ENCODE measurements around the gene ATL1. TPM values are rescaled to one million over a fixed set of nuclear protein-coding genes. Genes with fewer than 3 reads are reported as not detected.

The ATL1 gene
- total and polyA plus RNA-seq, 2 of the 13 experiments (the other 11 are each of a cell fraction or from before 2014, with no cell fraction given): 0.60 to 0.65 TPM

DNA sequence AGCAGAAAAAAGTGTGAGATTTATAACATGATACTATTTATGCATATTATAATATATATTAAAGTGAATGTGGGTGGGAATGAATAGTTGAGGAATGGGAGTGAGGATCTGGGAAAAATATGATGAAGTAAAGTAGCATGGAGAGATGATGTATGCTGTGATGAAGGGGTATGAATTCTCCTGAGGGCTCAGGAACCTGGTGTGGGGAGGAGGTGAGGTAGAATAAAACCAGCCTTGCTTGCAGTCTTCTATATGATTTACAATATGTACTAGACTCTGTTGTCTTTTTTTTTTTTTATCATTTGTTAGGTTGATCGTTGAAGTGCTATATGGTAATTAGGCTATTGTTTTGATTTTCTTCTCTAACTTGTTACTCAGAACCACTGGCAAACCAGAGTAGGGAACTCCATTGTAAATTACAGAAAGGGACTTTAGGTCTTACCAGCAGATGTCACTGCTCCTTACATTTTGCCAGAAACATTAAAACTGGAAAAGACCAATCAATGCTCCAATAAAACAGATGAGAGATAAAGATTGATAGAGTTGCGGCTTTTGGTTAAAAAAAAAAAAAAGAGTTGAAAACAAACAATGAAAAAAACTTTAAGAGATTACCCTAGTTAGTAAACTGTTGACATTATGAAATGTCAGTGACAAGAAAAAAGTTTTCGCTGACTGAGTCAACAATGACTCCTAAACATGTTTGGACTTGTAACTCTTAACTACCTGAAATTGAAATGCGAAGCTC, 39.9 kb downstream of the ATL1 start (continued):
- TF ChIP-seq, protein P1, sequence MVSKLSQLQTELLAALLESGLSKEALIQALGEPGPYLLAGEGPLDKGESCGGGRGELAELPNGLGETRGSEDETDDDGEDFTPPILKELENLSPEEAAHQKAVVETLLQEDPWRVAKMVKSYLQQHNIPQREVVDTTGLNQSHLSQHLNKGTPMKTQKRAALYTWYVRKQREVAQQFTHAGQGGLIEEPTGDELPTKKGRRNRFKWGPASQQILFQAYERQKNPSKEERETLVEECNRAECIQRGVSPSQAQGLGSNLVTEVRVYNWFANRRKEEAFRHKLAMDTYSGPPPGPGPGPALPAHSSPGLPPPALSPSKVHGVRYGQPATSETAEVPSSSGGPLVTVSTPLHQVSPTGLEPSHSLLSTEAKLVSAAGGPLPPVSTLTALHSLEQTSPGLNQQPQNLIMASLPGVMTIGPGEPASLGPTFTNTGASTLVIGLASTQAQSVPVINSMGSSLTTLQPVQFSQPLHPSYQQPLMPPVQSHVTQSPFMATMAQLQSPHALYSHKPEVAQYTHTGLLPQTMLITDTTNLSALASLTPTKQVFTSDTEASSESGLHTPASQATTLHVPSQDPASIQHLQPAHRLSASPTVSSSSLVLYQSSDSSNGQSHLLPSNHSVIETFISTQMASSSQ (IDR thresholded peaks at IDR 0.05; ENCODE audit: low read depth): no peak; the same call in 1 of the 2 replicates
- TF ChIP-seq, protein P1 (CRISPR knock-in tag; IDR thresholded peaks at IDR 0.05; ENCODE audit: borderline replicate concordance): no peak
- TF ChIP-seq, protein P2, sequence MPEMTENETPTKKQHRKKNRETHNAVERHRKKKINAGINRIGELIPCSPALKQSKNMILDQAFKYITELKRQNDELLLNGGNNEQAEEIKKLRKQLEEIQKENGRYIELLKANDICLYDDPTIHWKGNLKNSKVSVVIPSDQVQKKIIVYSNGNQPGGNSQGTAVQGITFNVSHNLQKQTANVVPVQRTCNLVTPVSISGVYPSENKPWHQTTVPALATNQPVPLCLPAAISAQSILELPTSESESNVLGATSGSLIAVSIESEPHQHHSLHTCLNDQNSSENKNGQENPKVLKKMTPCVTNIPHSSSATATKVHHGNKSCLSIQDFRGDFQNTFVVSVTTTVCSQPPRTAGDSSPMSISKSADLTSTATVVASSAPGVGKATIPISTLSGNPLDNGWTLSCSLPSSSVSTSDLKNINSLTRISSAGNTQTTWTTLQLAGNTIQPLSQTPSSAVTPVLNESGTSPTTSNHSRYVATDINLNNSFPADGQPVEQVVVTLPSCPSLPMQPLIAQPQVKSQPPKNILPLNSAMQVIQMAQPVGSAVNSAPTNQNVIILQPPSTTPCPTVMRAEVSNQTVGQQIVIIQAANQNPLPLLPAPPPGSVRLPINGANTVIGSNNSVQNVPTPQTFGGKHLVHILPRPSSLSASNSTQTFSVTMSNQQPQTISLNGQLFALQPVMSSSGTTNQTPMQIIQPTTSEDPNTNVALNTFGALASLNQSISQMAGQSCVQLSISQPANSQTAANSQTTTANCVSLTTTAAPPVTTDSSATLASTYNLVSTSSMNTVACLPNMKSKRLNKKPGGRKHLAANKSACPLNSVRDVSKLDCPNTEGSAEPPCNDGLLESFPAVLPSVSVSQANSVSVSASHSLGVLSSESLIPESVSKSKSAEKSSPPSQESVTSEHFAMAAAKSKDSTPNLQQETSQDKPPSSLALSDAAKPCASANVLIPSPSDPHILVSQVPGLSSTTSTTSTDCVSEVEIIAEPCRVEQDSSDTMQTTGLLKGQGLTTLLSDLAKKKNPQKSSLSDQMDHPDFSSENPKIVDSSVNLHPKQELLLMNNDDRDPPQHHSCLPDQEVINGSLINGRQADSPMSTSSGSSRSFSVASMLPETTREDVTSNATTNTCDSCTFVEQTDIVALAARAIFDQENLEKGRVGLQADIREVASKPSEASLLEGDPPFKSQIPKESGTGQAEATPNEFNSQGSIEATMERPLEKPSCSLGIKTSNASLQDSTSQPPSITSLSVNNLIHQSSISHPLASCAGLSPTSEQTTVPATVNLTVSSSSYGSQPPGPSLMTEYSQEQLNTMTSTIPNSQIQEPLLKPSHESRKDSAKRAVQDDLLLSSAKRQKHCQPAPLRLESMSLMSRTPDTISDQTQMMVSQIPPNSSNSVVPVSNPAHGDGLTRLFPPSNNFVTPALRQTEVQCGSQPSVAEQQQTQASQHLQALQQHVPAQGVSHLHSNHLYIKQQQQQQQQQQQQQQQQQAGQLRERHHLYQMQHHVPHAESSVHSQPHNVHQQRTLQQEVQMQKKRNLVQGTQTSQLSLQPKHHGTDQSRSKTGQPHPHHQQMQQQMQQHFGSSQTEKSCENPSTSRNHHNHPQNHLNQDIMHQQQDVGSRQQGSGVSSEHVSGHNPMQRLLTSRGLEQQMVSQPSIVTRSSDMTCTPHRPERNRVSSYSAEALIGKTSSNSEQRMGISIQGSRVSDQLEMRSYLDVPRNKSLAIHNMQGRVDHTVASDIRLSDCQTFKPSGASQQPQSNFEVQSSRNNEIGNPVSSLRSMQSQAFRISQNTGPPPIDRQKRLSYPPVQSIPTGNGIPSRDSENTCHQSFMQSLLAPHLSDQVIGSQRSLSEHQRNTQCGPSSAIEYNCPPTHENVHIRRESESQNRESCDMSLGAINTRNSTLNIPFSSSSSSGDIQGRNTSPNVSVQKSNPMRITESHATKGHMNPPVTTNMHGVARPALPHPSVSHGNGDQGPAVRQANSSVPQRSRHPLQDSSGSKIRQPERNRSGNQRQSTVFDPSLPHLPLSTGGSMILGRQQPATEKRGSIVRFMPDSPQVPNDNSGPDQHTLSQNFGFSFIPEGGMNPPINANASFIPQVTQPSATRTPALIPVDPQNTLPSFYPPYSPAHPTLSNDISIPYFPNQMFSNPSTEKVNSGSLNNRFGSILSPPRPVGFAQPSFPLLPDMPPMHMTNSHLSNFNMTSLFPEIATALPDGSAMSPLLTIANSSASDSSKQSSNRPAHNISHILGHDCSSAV (CRISPR knock-in tag; IDR thresholded peaks at IDR 0.05; ENCODE audit: borderline replicate concordance): no peak
- TF ChIP-seq ZNF598 (CRISPR knock-in tag; IDR thresholded peaks at IDR 0.05; ENCODE audit: borderline replicate concordance) (no peak), ZNF570 (CRISPR knock-in tag; IDR thresholded peaks at IDR 0.05; ENCODE audit: borderline replicate concordance) (no peak), ZSCAN20 (CRISPR knock-in tag; IDR thresholded peaks at IDR 0.05; ENCODE audit: borderline replicate concordance) (no peak), ZNF660 (CRISPR knock-in tag; IDR thresholded peaks at IDR 0.05; ENCODE audit: borderline replicate concordance, low read depth) (no peak), ZNF768 (CRISPR knock-in tag; IDR thresholded peaks at IDR 0.05) (no peak)
- TF ChIP-seq, protein P3, sequence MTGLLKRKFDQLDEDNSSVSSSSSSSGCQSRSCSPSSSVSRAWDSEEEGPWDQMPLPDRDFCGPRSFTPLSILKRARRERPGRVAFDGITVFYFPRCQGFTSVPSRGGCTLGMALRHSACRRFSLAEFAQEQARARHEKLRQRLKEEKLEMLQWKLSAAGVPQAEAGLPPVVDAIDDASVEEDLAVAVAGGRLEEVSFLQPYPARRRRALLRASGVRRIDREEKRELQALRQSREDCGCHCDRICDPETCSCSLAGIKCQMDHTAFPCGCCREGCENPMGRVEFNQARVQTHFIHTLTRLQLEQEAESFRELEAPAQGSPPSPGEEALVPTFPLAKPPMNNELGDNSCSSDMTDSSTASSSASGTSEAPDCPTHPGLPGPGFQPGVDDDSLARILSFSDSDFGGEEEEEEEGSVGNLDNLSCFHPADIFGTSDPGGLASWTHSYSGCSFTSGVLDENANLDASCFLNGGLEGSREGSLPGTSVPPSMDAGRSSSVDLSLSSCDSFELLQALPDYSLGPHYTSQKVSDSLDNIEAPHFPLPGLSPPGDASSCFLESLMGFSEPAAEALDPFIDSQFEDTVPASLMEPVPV (CRISPR knock-in tag; IDR thresholded peaks at IDR 0.05): no peak
- TF ChIP-seq, protein P4, sequence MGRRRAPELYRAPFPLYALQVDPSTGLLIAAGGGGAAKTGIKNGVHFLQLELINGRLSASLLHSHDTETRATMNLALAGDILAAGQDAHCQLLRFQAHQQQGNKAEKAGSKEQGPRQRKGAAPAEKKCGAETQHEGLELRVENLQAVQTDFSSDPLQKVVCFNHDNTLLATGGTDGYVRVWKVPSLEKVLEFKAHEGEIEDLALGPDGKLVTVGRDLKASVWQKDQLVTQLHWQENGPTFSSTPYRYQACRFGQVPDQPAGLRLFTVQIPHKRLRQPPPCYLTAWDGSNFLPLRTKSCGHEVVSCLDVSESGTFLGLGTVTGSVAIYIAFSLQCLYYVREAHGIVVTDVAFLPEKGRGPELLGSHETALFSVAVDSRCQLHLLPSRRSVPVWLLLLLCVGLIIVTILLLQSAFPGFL (CRISPR knock-in tag; IDR thresholded peaks at IDR 0.05): no peak
- TF ChIP-seq, protein P5, sequence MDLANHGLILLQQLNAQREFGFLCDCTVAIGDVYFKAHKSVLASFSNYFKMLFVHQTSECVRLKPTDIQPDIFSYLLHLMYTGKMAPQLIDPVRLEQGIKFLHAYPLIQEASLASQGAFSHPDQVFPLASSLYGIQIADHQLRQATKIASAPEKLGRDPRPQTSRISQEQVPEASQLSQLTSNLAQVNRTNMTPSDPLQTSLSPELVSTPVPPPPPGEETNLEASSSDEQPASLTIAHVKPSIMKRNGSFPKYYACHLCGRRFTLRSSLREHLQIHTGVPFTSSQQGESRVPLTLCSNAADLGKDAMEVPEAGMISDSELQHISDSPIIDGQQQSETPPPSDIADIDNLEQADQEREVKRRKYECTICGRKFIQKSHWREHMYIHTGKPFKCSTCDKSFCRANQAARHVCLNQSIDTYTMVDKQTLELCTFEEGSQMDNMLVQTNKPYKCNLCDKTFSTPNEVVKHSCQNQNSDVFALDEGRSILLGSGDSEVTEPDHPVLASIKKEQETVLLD (CRISPR knock-in tag; IDR thresholded peaks at IDR 0.05; ENCODE audit: low read depth): no peak

All from HepG2 (cell line).